ENCODE results near the gene RSPH6A. TPM values are rescaled to one million over a fixed set of nuclear protein-coding genes. Genes with fewer than 3 reads are reported as not detected.

Gene RSPH6A
- total RNA-seq, 1 experiment from 2014 or later: not detected

DNA sequence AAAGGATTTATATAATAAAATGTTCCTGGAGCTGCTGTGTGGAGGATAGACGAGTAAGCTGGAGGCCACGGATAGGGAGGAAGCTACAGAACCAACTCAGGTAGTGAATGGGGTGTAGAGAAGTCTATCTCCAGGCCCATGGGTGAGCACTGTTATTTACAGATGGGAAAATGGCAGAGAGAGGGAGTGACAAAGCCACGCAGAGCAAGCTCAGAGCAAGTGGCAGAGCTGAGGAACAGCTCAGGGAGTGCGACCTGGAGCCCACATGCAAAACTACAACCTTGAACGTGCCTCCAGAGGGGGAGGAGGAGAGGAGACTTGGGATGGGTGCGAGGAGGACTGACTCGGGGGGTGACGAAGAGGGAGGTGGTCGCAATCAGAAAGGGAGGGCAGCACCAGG, 13.4 kb upstream of the RSPH6A start:
- Histone ChIP-seq H3K27me3 (no peaks in the 10 kb centered on the region), H3K9me3 (no peaks in the 10 kb centered on the region), H3K4me3 (no peak overlapping the region), H3K36me3 (peaks cover 87% of the 10 kb centered on the region)
- DNase-seq: no peak

DNA sequence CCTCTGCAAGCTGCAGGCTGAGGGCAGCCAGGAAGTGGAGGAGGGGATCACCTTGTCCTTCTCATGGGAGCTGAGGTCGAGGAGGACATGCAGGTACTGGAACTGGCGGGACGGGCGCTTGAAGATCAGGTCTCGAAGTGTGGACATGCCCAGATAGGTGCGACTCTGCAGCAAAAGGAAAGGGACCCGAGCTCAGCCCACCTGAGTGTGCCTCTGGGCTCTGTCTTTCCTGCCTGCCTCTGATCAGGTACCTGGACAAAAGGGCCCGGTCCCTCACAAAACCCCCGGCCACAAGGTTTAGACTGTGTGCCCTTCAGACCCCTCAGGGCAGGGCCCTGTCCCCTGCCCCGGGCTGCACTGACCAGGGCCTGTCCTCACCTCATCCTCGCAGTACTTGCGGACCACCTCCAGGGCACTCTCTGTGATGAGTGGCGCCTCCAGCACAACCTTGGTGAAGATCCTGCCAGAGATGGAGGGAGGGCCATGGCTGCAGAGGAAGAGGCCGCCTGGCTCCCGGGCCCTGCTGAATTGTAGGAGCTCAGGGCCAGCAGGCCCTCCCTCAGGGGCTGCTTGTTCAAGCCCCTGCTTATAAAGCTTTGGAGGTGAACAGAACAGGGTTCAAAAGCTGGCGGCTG, 12.5 kb upstream of the RSPH6A start:
- peaks cover 91% of the 10 kb centered on the region for H3K36me3 ChIP-seq
- H3K4me3 ChIP-seq: no peak overlapping the region
- no peaks in the 10 kb centered on the region for H3K9me3 ChIP-seq
- no peaks in the 10 kb centered on the region for H3K27me3 ChIP-seq
- no peak for DNase-seq

DNA sequence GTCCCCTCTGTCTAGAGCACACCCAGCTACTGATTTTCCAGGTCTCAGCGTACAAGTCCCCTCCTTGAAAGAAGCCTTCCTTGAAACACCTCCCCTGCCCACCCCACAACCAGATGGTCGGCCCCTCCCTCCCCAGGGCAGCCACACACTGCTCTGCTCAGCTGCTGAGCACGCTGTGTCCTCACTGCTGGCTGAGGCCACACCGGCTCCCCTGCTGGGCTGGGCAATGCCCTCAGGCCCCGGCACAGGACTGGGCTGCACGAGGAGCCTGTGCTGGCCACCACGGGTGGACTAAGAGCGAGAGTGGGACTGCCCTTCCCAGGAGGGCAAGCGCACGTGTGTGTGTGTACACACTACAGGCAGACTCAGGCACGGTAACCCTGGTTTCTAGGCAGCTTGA, 11.8 kb upstream of the RSPH6A start:
- Histone ChIP-seq H3K27me3 (no peaks in the 10 kb centered on the region), H3K9me3 (no peaks in the 10 kb centered on the region), H3K36me3 (peaks cover 85% of the 10 kb centered on the region), H3K4me3 (no peak overlapping the region)
- DNase-seq: no peak

DNA sequence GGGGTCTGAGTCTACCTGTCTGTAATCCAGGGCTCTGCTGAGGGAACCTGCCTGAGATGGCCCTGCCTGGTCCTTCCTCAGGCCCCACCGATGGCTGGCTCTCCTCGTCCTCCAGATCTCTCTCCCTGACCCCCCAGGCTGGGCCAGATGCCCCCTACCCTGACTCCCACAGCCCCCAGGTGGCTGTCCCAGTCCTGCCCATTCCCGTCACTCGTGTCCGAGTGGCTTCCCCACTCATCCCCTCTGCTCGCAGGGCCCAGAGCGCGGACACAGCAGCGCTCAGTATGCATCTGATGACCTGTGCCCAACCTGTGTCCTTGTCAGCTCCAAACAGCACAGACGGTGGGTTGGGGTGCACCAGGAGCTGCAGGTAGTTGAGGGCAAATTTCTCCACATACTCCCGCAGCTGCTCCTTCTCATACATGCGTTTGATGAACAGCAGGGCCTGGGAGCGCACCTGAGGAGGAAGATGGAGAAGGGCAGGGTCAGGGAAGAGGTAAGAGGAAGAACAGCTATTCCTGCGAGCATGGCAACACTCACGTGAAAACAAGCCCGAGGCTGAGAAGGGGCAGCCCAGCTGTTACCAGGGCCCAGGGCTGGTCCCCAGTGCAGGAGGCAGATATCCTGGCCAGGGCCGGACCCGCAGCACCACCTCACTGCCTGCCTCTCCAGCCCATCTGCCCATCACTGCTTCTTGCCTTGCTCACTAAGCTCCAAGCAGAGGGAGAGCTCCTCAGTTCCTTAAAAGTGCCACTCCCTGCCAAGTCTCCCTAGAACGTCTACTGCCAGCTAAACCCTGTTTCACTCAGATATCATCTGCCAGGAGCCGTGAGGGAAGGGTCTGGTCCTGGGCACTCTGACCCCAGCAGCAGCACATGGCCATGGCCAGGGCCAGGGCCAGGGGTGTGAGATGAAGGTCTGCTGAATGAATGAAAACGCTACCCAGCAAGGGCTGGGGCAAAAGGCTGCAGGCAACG, 11.1 kb upstream of the RSPH6A start:
- no peaks in the 10 kb centered on the region for H3K27me3 ChIP-seq
- no peak for DNase-seq
- H3K9me3 ChIP-seq: no peaks in the 10 kb centered on the region
- no peak overlapping the region for H3K4me3 ChIP-seq
- H3K36me3 ChIP-seq: peaks cover 78% of the 10 kb centered on the region

DNA sequence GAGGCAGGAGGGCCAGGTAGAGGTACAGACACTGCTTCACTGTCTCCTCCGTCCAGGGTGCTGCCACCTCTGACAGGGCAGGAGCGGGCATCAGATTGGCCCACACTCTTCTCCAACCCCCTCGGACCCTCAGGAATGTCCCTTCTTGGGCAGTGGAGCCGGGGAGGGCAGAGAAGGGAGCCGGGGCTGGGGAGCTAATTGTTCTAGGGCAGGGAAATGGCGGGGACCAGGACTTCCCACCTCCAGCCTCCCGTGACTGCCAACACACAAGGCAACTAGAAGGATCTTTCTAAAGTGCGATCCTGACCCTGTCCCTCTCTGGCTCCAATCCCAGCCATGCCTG, 10.1 kb upstream of the RSPH6A start:
- H3K36me3 ChIP-seq: peaks cover 74% of the 10 kb centered on the region
- H3K4me3 ChIP-seq: no peak overlapping the region
- H3K27me3 ChIP-seq: no peaks in the 10 kb centered on the region
- no peaks in the 10 kb centered on the region for H3K9me3 ChIP-seq
- no peak for DNase-seq

DNA sequence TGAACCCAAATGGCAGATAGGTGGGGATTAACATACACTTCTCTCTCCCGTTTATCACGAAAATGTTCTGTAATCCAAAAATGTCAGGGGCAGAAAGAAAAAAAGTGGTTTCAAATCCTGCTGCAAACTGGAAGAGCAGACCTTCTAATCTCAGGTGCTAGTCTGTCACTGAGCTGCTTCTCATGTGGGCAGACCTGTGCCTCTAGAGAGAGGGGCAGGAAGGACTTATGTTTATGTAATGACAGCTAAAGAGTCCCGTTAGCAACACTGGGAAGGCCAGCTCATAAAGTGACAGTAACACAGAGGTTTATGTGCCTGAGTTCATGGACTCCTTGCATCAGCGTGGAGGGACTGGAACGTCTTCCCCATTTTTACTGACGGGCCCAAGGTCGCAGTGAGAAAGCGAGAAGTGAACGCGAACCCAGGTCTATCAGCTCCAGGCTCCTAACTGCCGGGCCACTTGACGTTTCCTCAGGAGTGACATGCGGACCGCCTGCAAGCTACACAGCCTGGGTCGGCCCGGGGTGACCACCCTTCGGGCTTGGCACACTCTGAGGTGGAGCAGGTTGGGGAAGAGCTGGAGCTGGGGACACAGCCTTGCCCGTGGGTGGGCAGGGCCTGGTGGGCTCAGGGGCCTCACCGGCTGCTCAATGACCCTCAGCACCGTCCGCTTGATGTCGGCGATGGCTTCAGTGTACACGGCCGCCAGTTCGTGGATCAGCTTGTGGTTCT, 9.6 kb upstream of the RSPH6A start:
- DNase-seq: no peak
- Histone ChIP-seq H3K9me3 (no peaks in the 10 kb centered on the region), H3K36me3 (peaks cover 69% of the 10 kb centered on the region)

DNA sequence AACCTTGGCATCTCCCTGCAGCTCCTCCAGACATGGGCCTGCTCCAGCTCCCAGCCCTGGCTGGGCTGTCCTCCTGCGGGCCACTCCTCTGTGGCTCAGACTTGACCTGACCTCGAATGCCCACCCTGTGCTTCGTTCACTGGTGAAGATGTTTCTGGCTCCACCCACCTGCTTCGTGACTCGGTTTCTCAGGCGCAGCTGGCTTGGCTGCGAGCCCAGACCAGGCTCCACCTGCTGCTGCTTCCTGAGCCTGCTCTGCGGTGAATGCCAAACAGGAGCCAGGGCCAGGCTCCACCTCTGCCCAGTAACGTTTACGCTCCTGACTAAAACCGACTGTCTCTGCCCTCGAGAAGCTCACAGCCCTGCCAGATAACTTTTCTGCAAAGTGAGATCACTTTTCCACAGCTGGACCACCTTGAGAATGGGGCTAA, 8.9 kb upstream of the RSPH6A start:
- H3K9me3 ChIP-seq: no peaks in the 10 kb centered on the region
- H3K36me3 ChIP-seq: peaks cover 63% of the 10 kb centered on the region
- no peak overlapping the region for H3K4me3 ChIP-seq
- DNase-seq: no peak
- no peaks in the 10 kb centered on the region for H3K27me3 ChIP-seq

More for the DNA sequence above, 9.6 kb upstream of the RSPH6A start:
- Histone ChIP-seq H3K4me3 (no peak overlapping the region), H3K27me3 (no peaks in the 10 kb centered on the region)

DNA sequence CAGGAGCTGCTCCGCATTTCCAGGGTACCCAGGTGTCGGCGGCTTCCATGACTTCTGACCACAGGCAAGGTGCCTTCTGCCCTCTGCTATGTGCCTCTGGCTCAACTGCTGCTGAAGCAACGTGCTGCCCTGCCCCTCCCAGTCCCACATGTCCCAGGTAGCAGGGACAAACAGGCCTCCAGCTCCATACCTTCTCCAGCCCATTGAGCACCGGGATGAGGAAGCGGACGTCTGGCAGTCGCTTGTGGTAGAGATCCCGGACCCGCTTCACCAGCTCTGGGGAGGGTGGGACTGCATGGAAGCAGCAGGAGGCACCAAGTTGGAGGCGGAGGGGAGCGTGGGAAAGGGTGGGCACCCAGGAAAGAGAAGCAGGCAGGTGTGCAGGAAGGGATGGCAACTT, 8.1 kb upstream of the RSPH6A start:
- Histone ChIP-seq H3K36me3 (peaks cover 59% of the 10 kb centered on the region), H3K9me3 (no peaks in the 10 kb centered on the region), H3K4me3 (no peak overlapping the region), H3K27me3 (no peaks in the 10 kb centered on the region)
- DNase-seq: no peak

DNA sequence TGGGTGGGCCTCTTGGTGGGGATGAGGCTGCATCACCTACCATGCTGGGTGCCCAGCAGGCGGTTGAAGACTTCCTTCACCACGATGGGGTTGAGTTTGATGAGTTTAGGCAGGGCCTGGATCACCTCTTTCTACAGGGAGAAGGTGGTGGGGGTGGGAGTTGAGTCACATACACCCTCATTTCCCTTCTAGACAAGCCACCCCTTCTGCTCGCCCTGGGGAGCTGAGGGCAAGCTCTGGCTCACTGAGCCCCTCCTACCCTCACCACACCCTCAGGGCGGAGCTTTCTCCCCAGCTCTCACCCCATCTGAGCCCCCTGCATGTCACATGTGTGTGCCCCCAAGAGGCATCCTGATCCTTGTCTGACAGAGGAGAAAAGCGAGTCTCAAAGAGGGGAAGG, 7.6 kb upstream of the RSPH6A start:
- no peak for DNase-seq
- H3K9me3 ChIP-seq: no peaks in the 10 kb centered on the region
- H3K4me3 ChIP-seq: no peak overlapping the region
- H3K27me3 ChIP-seq: no peaks in the 10 kb centered on the region
- H3K36me3 ChIP-seq: peaks cover 56% of the 10 kb centered on the region

DNA sequence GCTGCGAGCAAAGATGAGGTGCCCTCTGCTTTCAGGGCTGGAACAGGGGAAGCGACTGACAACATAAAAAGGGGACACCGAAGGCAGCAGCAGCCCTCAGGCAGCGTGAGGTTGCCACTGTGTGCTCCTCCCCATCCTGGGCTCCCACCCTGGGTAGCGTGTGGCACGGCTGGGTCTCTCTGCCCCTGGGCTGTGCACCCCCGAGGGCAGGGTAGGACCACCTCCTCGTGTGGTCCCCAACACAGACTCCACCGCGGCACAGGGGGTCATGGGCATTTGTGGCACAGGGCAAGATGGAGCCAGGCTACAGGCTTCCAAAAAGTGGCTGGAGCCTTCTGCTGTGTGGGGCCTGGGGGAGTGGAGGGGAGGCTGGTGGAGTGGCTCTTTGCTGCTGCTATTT, 6.5 kb upstream of the RSPH6A start:
- no peak overlapping the region for H3K4me3 ChIP-seq
- H3K9me3 ChIP-seq: no peaks in the 10 kb centered on the region
- DNase-seq: no peak
- H3K27me3 ChIP-seq: no peaks in the 10 kb centered on the region
- peaks cover 53% of the 10 kb centered on the region for H3K36me3 ChIP-seq

DNA sequence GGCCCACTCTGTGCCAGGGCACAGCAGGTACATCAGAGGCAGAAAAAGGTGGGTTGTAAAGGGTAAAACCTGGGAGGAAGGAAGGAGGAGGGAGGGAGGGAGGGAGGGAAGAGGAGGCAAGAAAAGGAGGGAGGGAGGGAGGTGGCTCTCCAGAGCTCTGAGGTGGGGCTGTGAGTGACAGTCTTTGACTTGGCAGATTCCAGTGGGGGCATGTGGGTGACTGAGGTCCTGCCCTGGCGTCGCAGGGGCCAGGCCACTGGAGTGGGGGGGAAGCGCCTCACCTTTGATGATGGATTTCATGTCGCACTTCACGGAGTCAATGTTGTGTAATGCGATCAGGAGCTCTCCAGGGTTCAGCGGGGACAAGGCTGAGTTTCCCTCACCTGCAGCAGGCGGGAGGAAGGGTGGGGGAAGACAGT, 6.0 kb upstream of the RSPH6A start:
- peaks cover 53% of the 10 kb centered on the region for H3K36me3 ChIP-seq
- no peaks in the 10 kb centered on the region for H3K9me3 ChIP-seq
- no peak for DNase-seq
- H3K4me3 ChIP-seq: no peak overlapping the region
- H3K27me3 ChIP-seq: no peaks in the 10 kb centered on the region

DNA sequence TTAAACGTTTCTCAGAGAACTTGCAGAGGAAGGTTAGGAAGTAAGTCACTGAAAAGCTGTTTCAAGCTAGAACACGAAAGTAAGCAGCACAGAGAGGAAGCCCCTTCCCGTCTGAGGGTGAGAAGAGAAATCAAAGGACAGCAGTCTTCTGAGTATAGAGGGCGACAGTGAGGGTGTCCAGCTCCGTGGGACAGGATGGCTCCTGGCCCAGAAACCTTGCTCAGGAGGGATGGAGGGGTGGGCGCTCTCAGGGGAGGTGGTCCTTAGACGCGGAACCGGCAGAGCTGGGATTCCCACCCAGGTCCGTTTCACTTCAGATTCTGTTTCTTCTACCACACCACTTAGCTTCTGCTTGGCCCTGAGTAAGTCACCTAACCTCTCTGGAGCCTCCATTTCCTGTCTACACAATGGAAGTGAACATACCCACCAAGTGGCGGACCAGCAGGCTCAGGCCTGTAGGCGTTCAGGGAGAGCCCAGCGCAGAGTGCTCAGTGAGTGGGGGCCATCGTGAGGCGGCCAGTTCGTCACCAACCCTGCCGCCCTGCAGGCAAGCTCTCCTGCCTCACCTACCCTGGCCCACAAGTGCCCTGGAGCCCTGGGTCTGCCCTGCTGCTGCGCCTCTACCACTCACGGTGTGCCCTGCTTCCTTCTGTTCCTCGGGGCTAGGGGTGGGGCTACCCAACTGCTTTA, 5.5 kb upstream of the RSPH6A start:
- Histone ChIP-seq H3K27me3 (no peaks in the 10 kb centered on the region), H3K36me3 (peaks cover 51% of the 10 kb centered on the region), H3K9me3 (no peaks in the 10 kb centered on the region), H3K4me3 (no peak overlapping the region)
- DNase-seq: no peak

DNA sequence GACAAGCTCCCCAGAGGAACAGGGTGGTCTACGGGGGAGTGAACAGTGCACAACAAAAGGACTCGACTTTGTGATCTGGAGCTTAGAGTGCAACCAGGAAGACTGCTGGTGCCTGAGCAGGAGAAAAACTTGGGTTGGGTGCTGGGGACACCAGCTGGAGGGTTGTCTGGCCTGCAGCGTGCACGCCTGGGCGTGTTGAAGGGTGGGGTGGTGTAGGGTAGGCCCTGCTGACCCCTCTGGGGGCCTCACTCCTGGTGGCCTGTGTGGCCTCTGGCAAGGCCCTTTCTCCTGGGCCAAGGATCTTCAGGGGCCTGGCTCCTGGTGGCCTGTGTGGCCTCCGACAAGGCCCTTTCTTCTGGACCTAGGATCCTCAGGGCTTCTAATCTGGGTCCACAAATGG, 4.7 kb upstream of the RSPH6A start:
- H3K36me3 ChIP-seq: peaks cover 44% of the 10 kb centered on the region
- no peaks in the 10 kb centered on the region for H3K27me3 ChIP-seq
- H3K4me3 ChIP-seq: no peak overlapping the region
- no peak for DNase-seq
- H3K9me3 ChIP-seq: no peaks in the 10 kb centered on the region

DNA sequence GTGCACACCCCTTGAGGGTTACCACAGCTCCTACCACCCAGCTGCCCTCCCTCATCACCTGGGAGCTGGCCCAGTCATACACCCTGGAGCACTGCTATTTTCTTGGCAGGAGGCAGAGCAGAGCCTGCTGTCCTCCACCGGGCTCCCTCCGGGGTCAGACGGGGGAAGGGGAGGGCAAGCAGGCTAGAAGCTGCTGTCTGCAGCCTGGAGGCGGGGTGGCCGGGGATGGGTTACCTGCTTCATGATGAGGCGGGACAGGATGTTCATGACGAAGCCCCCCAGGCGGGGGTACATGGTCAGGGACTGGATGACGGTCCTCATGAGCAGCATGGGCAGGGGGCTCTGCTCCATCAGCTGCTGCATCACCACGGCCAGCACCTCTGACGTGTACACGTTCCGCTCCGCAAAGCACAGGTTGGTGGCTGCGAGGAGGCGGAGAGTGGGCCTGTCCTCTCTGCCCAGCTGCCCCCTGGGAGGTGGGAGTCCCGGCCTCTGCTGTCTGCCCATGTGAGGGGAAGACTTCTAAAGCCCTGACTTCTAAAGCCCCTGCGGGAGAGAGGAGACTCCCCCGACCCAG, 2.7 kb upstream of the RSPH6A start:
- H3K27me3 ChIP-seq: no peaks in the 10 kb centered on the region
- H3K36me3 ChIP-seq: peaks cover 24% of the 10 kb centered on the region
- DNase-seq: peak; percentile 40
- no peak overlapping the region for H3K4me3 ChIP-seq
- no peaks in the 10 kb centered on the region for H3K9me3 ChIP-seq

DNA sequence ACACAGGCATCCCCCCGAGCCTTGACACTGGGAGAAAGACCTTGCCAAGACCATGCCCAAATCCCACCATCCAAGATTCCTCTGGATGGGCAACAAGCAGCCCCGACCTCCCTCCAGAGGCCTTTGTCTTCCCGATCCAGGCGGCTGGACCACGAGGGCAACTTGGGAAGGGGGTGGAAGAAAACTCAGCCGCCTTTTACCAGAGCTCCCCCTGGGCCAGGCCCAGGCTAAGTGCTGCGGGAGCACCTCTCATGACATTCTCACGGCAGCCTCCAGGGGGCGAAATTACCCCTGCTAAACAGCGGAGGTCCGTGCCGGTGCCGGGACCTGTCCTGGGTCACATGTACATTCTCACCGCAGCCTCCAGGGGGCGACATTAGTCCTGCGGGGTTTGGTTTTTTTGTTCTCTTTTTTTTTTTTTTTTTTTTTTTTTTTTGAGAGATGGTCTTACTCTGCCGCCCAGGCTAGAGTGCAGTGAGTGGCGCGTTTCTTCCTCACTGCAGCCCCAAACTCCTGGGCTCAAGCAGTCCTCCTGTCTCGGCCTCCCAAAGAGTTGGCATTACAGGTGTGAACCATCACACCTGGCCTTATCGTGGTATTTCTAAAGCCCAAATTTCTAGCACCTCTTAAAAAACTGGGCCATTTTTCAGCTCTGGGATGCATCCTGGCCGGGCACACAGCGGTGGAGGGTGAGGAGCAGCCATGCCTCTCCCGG, 2.1 kb upstream of the RSPH6A start:
- DNase-seq: peak; percentile 94
- H3K4me3 ChIP-seq: no peak overlapping the region
- H3K9me3 ChIP-seq: no peaks in the 10 kb centered on the region
- H3K27me3 ChIP-seq: no peaks in the 10 kb centered on the region
- H3K36me3 ChIP-seq: peaks cover 21% of the 10 kb centered on the region

Measured in MG63 (cell line).